Mesangial cell (primary cell): Measurements from ENCODE around the gene P2RY14. TPM values are rescaled to one million over a fixed set of nuclear protein-coding genes. Genes with fewer than 3 reads are reported as not detected.

Source experiments
- total RNA-seq: library from RNA; depleted of rRNA; stranded (reverse); fragments of >200 nt; gene quantifications from 2 replicates; pipeline ENCODE4 v1.2.3, GENCODE V29; 2015

P2RY14 gene
- total RNA-seq = not detected in 2 replicates

GRCh38 chr3:151278230-151278629 is at the start of gene P2RY14:
TSS of gene P2RY14 (minus strand) at chr3:151278542. CDS start at chr3:151214316, 64,226 bp downstream.

GRCh38 chr3:151316267-151316991 is 38.1 kb upstream of the P2RY14 start, which contains the start of gene GPR87:
TSS of gene GPR87 (minus strand) at chr3:151316820. CDS start at chr3:151300100, 16,720 bp downstream.

GRCh38 chr3:151203051-151203420 is 75.3 kb downstream of the P2RY14 start, which contains the start of gene GPR171:
TSS of gene GPR171 (minus strand) at chr3:151203216. CDS start at chr3:151199386, 3,830 bp downstream.

Other genes starting within 250 kb of the P2RY14 start
- 0.49 and 0.63 TPM in 2 replicates for gene MED12L, start 192.9 kb downstream of the P2RY14 start, total RNA-seq
- gene GPR171, start 75.3 kb downstream of the P2RY14 start, total RNA-seq = not detected in 2 replicates
- gene GPR87, start 38.3 kb upstream of the P2RY14 start, total RNA-seq = 0.49 and 0.51 TPM in 2 replicates
- not detected in 2 replicates for gene P2RY13, start 51.0 kb upstream of the P2RY14 start, total RNA-seq
- gene P2RY12, start 106.2 kb upstream of the P2RY14 start, total RNA-seq = not detected in 2 replicates
- 0.63 and 1.1 TPM in 2 replicates for gene IGSF10, start 182.5 kb upstream of the P2RY14 start, total RNA-seq